Effector memory CD4-positive, alpha-beta T cell (primary cell): Measurements from ENCODE around the gene ZNF655.

Source experiments
- DNase-seq, 3 donors: peaks; one replicate each; pipeline ENCODE4 v3.0.0-alpha.2; 2020
- H3K27ac ChIP-seq: 2 replicates; pipeline ENCODE4 v1.7.0; 2013; ENCODE audit warnings: mild to moderate bottlenecking, low read length, moderate library complexity; ENCODE audit not compliant: insufficient read depth, poor library complexity, severe bottlenecking
- H3K27me3 ChIP-seq: replicated peaks from 2 replicates; pipeline ENCODE4 v1.7.0; 2013; ENCODE audit warnings: mild to moderate bottlenecking, low read length; ENCODE audit not compliant: insufficient read depth, control insufficient read depth, poor library complexity, severe bottlenecking
- H3K36me3 ChIP-seq: 2 replicates; pipeline ENCODE4 v1.7.0; 2013; ENCODE audit warnings: mild to moderate bottlenecking, low read length, moderate library complexity; ENCODE audit not compliant: control insufficient read depth, insufficient read depth
- H3K4me1 ChIP-seq: 2 replicates; pipeline ENCODE4 v1.7.0; 2013; ENCODE audit warnings: low read length, mild to moderate bottlenecking; ENCODE audit not compliant: control insufficient read depth, insufficient read depth, poor library complexity, severe bottlenecking
- H3K4me3 ChIP-seq: 2 replicates; pipeline ENCODE4 v1.7.0; 2013; ENCODE audit warnings: low read length, low read depth, mild to moderate bottlenecking; ENCODE audit not compliant: insufficient read depth, poor library complexity, severe bottlenecking
- H3K9me3 ChIP-seq: 2 replicates; pipeline ENCODE4 v1.7.0; 2013; ENCODE audit warnings: mild to moderate bottlenecking, low read length, moderate library complexity; ENCODE audit not compliant: control insufficient read depth

ZNF655 gene

DNA sequence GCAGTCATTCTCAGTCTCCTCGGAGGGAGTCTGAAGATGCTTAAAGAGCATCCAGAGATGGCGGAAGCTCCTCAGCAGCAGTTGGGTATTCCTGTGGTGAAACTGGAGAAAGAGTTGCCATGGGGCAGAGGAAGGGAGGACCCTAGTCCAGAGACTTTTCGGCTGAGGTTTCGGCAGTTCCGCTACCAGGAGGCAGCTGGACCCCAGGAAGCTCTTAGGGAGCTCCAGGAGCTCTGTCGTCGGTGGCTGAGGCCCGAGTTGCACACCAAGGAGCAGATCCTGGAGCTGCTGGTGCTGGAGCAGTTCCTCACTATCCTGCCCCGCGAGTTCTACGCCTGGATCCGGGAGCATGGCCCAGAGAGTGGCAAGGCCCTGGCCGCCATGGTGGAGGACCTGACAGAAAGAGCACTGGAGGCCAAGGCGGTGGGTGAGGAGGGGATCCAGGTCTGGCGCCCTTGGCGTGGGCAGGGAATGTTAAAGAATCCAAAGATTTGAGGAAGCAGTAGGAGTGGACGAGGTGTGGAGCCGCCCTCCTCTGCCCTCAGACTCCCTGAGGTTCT is 61.2 kb downstream of the ZNF655 start:
- Histone ChIP-seq H3K9me3 (no peaks in the 10 kb centered on the region), H3K4me1 (peaks cover 17% of the 10 kb centered on the region), H3K4me3 (no peak overlapping the region), H3K27me3 (no peaks in the 10 kb centered on the region), H3K27ac (no peak overlapping the region), H3K36me3 (peaks cover 43% of the 10 kb centered on the region)
- no peak for DNase-seq

GRCh38 chr7:99621271-99621670 is 62.8 kb downstream of the ZNF655 start:
- DNase-seq = no peak
- Histone ChIP-seq H3K36me3 (peaks cover 50% of the 10 kb centered on the region), H3K9me3 (no peaks in the 10 kb centered on the region), H3K4me1 (peaks cover 20% of the 10 kb centered on the region), H3K27me3 (no peaks in the 10 kb centered on the region), H3K27ac (no peak overlapping the region), H3K4me3 (no peak overlapping the region)

- H3K27me3 ChIP-seq = no peaks in the 10 kb centered on the region
- H3K27ac ChIP-seq = no peak overlapping the region
- peaks cover 62% of the 10 kb centered on the region for H3K36me3 ChIP-seq
These were observed 64.2 kb downstream of the ZNF655 start for GRCh38 chr7:99622596-99622995.

DNA sequence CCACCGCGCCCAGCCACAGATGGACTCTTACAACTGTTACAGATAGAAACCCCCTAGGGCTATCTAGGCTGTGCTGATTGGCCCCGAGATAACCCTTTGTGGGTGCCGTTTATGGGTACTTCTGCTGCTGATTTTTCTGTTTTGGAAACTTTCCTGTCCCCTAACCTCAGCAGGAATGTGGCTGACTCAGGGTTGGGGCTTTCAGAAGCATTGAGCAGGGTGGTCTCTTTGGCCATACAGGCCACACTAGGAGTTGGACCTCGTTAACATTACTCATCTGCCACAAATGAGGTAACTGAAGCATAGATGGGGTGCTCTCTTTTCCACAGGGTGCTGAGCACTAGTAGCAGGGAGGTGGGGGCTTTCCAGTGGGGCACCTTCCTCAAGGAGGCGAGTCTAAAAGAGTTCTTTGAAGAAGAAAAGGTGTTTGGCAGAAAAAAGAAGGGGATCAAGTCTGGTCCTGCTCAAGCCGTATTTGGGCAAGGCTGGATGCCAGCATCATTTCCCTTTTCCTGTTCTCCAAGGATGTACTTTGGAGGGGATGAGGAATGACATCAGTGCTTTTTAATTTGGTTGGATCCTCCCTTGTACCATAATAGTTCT is 64.8 kb downstream of the ZNF655 start:
- DNase-seq = no peak
- H3K4me1 ChIP-seq = peaks cover 20% of the 10 kb centered on the region
- H3K9me3 ChIP-seq = no peaks in the 10 kb centered on the region
- no peak overlapping the region for H3K4me3 ChIP-seq
- peaks cover 67% of the 10 kb centered on the region for H3K36me3 ChIP-seq
- H3K27me3 ChIP-seq = no peaks in the 10 kb centered on the region
- H3K27ac ChIP-seq = peak overlapping the region; percentile 67

More at GRCh38 chr7:99622596-99622995, 64.2 kb downstream of the ZNF655 start:
- DNase-seq = no peak
- peaks cover 20% of the 10 kb centered on the region for H3K4me1 ChIP-seq
- H3K9me3 ChIP-seq = no peaks in the 10 kb centered on the region
- no peak overlapping the region for H3K4me3 ChIP-seq

DNA sequence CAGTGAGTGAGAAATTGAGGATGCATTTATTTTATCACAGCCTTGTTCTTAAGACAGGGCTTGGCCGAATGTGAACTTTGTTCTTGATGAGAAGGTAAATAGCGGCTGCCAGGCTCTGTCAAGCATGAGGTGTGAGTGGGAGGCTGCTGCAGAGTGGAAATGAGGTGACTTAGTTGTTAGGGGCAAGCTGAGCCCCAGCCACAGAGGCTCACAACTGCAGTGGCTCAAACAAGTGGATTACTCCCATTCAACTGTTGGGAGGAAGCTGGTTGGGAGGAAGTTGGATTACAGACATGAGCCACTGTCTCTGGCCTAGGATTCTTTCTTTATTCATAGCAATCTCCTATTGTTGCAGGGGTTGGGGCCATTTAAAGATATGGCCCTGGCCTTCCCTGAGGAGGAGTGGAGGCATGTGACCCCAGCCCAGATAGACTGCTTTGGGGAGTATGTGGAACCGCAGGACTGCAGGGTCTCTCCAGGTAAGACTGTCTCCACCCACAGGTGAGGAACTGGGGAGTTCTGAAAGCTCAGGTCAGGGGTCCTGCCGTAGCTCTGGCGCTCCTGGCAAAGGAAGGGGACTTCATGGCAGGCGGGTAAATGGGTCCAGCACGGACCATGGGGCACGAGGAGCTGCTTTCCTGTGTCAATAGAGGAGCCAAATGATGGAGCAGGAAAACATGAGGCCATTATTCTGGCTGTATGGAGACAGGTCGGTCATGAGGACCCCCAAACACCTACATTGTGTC is 65.4 kb downstream of the ZNF655 start:
- no peaks in the 10 kb centered on the region for H3K27me3 ChIP-seq
- no peaks in the 10 kb centered on the region for H3K9me3 ChIP-seq
- H3K27ac ChIP-seq = peak overlapping the region; percentile 67
- DNase-seq = no peak
- H3K4me3 ChIP-seq = peak overlapping the region; percentile 28
- peaks cover 69% of the 10 kb centered on the region for H3K36me3 ChIP-seq
- H3K4me1 ChIP-seq = peaks cover 20% of the 10 kb centered on the region

- peak overlapping the region; percentile 28 for H3K4me3 ChIP-seq
- peaks cover 69% of the 10 kb centered on the region for H3K36me3 ChIP-seq
- peaks cover 20% of the 10 kb centered on the region for H3K4me1 ChIP-seq
- no peaks in the 10 kb centered on the region for H3K9me3 ChIP-seq
- peak overlapping the region; percentile 67 for H3K27ac ChIP-seq
- DNase-seq = peak; percentile 51 to 57 (median 52)
- H3K27me3 ChIP-seq = no peaks in the 10 kb centered on the region
These were observed 66.0 kb downstream of the ZNF655 start for GRCh38 chr7:99624484-99624883.

DNA sequence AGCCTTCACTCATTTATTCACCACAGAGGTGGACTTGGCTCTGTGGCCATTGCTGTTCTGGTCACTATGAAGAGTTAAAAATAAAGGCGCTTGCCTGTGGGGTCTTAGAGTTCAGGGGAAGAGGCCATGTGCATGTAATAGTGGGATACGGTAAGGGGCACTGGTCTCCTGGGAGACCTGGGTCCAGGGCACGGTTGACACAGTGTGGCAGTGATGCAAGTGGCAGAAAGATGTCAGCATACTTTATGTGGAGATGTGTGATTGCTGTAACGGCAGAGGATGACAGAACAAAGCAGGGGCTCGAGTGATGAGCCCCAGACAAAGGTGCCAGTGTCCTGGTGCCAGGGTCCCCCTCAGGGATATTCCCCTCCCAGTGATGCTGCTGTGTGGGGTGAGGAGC is 66.9 kb downstream of the ZNF655 start:
- H3K4me1 ChIP-seq = peaks cover 20% of the 10 kb centered on the region
- H3K4me3 ChIP-seq = no peak overlapping the region
- DNase-seq = no peak
- peak overlapping the region; percentile 67 for H3K27ac ChIP-seq
- peaks cover 69% of the 10 kb centered on the region for H3K36me3 ChIP-seq
- no peaks in the 10 kb centered on the region for H3K27me3 ChIP-seq
- H3K9me3 ChIP-seq = no peaks in the 10 kb centered on the region

GRCh38 chr7:99625961-99626360 is 67.5 kb downstream of the ZNF655 start:
- DNase-seq = no peak
- Histone ChIP-seq H3K27me3 (no peaks in the 10 kb centered on the region), H3K27ac (no peak overlapping the region), H3K36me3 (peaks cover 68% of the 10 kb centered on the region), H3K4me3 (no peak overlapping the region), H3K9me3 (no peaks in the 10 kb centered on the region), H3K4me1 (peaks cover 20% of the 10 kb centered on the region)
